Measurements from ENCODE around the gene SYF2.
"Not testable (repeated sequence)": the region's sequence is repeated elsewhere in the genome, so short reads cannot be mapped to it uniquely, and the experiment has no call there.

Gene SYF2

DNA sequence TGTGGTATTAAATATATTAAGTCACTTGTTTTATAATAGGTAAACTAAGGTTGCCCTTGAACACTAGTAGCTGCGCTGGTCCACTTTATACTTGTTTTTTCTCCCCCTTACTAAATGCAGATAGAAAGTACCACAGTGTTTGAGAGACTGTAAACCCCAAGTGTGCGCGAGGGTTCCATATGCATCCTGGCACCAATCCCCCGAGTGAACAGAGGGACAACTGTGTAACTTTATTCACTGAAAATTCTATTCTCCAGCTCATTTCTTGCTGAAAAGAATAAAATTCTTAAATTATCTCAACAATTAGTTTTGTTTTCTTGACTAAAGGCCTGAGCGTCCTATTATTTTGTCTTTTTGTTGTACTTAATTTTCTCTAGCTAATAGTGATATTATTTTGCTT, 13.1 kb upstream of the SYF2 start:
- TF ChIP-seq, protein P1, sequence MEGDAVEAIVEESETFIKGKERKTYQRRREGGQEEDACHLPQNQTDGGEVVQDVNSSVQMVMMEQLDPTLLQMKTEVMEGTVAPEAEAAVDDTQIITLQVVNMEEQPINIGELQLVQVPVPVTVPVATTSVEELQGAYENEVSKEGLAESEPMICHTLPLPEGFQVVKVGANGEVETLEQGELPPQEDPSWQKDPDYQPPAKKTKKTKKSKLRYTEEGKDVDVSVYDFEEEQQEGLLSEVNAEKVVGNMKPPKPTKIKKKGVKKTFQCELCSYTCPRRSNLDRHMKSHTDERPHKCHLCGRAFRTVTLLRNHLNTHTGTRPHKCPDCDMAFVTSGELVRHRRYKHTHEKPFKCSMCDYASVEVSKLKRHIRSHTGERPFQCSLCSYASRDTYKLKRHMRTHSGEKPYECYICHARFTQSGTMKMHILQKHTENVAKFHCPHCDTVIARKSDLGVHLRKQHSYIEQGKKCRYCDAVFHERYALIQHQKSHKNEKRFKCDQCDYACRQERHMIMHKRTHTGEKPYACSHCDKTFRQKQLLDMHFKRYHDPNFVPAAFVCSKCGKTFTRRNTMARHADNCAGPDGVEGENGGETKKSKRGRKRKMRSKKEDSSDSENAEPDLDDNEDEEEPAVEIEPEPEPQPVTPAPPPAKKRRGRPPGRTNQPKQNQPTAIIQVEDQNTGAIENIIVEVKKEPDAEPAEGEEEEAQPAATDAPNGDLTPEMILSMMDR (IDR thresholded peaks at IDR 0.05; ENCODE audit: low read depth, low read length, missing control alignments) = no peak
- no peak overlapping the region for H3K27ac ChIP-seq
- in situ Hi-C loops (cut with HindIII; ENCODE audit: low pct_ligation_motif_present, low sequenced_read_pairs) = no loop called here

DNA sequence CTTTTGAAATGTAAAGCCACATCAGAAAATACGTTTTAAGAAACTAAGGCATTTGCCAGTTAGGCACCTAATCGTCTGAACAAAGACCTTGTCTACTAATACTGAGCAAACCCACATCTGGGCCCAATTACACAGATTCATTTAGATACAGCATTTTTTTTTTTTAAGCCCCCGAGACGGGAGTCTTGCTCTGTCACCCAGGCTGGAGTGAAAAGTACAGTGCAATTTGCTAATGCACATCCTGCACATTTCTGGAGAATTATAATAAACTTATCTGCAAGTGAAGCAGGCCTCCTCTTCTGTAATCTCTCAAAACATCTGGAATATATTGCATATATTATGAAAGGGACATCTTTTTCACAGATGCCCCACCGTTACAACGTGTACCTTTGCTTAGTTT, 11.6 kb upstream of the SYF2 start:
- Histone ChIP-seq H3K27ac (no peak overlapping the region), H3K27me3 (replicated peaks) (no peaks in the 10 kb centered on the region), H3K4me3 (ENCODE audit: low read depth, low read length) (no peak overlapping the region), H3K36me3 (replicated peaks) (peaks cover 63% of the 10 kb centered on the region)
- in situ Hi-C loops (cut with HindIII; ENCODE audit: low pct_ligation_motif_present, low sequenced_read_pairs) = no loop called here
- DNase-seq = no peak
- TF ChIP-seq, protein P1 (IDR thresholded peaks at IDR 0.05; ENCODE audit: low read depth, low read length, missing control alignments) = no peak

More for the DNA sequence above, 13.1 kb upstream of the SYF2 start:
- H3K36me3 ChIP-seq (replicated peaks) = peaks cover 60% of the 10 kb centered on the region
- DNase-seq = no peak
- peak overlapping the region; percentile 100 for H3K4me3 ChIP-seq (ENCODE audit: low read depth, low read length)
- no peaks in the 10 kb centered on the region for H3K27me3 ChIP-seq (replicated peaks)

DNA sequence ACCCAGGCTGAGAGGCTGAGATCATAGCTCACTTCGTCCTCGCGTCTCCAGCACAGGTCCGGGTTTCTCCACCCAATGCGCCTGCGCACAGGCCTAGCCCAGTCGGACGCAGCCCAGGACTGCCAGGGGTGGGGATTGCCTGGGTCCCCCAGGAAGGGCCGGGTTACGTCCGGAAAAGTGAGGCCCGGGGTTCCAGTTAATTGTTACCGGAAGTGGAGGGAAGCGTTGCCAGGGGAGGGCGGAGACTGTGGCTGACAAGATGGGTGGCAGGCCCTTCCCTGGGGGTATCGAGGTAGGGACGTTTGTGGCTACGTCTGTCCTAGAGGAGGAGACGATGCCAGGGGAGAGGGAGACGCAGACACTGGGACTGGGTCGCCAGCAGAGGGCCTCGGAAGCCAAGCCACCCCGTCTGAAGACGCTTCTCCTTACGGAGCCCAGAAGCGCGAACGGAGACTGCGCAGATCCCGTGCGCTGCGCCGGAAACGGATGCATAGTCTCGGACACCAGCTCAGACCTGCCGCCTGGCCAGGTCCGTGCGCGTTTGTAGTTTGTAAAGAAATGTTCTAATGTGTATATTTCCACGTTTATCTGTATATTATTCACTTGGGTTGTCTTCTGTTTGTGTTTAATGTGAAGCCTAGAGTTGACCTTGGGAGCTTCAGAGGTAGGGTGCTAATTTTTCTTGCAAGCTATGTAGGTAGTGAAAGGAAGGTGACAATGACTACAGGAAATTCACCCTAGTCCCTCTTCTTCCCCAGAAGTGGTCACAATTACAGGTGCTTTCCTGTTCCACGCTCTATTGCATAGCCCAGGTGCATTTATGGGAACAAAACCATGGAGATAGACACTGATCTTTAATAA, 7.6 kb upstream of the SYF2 start:
- DNase-seq = peak; percentile 82
- H3K36me3 ChIP-seq (replicated peaks) = peaks cover 46% of the 10 kb centered on the region
- H3K27ac ChIP-seq = peak overlapping the region; percentile 41
- H3K4me3 ChIP-seq (ENCODE audit: low read depth, low read length) = peak overlapping the region; percentile 65
- no peaks in the 10 kb centered on the region for H3K27me3 ChIP-seq (replicated peaks)
- TF ChIP-seq, protein P1 (IDR thresholded peaks at IDR 0.05; ENCODE audit: low read depth, low read length, missing control alignments) = peak; percentile 84
- in situ Hi-C loops (cut with HindIII; ENCODE audit: low pct_ligation_motif_present, low sequenced_read_pairs) = no loop called here

DNA sequence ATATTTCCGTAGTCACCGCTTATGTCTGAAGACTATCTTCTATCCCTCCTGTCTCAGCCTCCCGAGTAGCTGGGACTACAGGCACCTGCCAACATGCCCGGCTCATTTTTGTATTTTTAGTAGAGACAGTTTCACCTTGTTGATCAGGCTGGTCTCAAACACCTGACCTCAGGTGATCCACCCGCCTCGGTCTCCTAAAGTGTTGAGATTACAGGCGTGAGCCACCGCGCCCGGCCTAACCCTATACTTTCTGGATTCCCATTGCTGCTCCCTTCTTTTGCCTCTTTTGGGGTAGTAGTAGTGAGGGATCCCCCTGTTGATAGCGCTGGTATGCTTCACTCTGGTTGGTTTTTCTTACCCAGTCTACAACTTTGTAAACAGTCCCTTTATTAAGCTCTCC, 5.7 kb upstream of the SYF2 start:
- TF ChIP-seq, protein P1 (IDR thresholded peaks at IDR 0.05; ENCODE audit: low read depth, low read length, missing control alignments) = no peak
- H3K4me3 ChIP-seq (ENCODE audit: low read depth, low read length) = no peak overlapping the region
- no peak overlapping the region for H3K27ac ChIP-seq
- H3K36me3 ChIP-seq (replicated peaks) = peaks cover 28% of the 10 kb centered on the region
- no peak for DNase-seq
- in situ Hi-C loops (cut with HindIII; ENCODE audit: low pct_ligation_motif_present, low sequenced_read_pairs) = no loop called here
- no peaks in the 10 kb centered on the region for H3K27me3 ChIP-seq (replicated peaks)

DNA sequence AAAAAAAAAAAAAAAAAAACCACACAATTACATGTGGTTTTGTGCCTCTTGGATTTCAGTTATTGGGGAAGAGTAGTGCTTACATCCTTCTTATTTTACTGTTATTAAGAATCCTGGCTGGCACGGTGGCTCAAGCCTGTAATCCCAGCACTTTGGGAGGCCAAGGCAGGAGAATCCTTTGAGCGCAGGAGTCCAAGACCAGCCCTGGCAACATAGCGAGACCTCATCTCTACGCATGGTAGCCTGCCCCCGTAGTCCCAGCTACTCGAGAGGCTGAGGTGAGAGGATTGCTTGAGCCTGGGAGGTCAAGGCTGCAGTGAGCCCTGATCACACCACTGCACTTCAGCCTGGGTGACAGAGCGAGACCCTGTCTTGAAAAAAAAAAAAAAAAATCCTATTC, 4.0 kb upstream of the SYF2 start:
- H3K27ac ChIP-seq, DNase-seq: not testable (repeated sequence)

DNA sequence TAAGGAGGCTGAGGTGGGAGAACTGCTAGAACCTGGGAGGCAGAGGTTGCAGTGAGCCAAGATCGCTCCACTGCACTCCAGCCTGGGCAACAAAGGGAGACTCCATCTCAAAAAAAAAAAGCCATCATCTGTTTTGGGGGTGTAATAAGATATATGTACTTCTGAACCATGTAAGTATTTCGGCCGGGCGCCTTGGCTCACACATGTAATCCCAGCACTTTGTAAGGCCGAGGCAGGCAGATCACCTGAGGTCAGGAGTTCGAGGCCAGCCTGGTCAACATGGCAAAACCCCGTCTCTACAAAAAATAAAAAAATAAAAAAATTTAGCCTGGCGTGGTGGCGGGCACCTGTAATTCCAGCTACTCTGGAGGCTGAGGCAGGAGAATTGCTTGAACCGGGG, 3.1 kb upstream of the SYF2 start:
- H3K27me3 ChIP-seq (replicated peaks); H3K36me3 ChIP-seq (replicated peaks); DNase-seq; H3K4me3 ChIP-seq (ENCODE audit: low read depth, low read length); in situ Hi-C loops (cut with HindIII; ENCODE audit: low pct_ligation_motif_present, low sequenced_read_pairs); H3K27ac ChIP-seq: not testable (repeated sequence)

More for the DNA sequence above, 4.0 kb upstream of the SYF2 start:
- in situ Hi-C loops (cut with HindIII; ENCODE audit: low pct_ligation_motif_present, low sequenced_read_pairs); H3K27me3 ChIP-seq (replicated peaks); H3K4me3 ChIP-seq (ENCODE audit: low read depth, low read length); H3K36me3 ChIP-seq (replicated peaks): not testable (repeated sequence)
